LNCaP clone FGC (cell line): ENCODE measurements around the gene WDR82.

ENCODE experiments used
- DNase-seq: peaks from one replicate; pipeline ENCODE4 v3.0.0-alpha.2; 2011; ENCODE audit warnings: low read depth
- H3K4me3 ChIP-seq: 2 replicates; pipeline ENCODE4 v1.5.1; 2011; ENCODE audit warnings: mild to moderate bottlenecking, low read depth, low read length, control low read depth
- TF ChIP-seq, protein P1 (sequence below): IDR thresholded peaks from 2 replicates; pipeline ENCODE4 v1.5.1; 2012; ENCODE audit warnings: mild to moderate bottlenecking; ENCODE audit not compliant: control insufficient read depth, insufficient read depth; ENCODE audit errors: extremely low read depth

WDR82 gene

DNA sequence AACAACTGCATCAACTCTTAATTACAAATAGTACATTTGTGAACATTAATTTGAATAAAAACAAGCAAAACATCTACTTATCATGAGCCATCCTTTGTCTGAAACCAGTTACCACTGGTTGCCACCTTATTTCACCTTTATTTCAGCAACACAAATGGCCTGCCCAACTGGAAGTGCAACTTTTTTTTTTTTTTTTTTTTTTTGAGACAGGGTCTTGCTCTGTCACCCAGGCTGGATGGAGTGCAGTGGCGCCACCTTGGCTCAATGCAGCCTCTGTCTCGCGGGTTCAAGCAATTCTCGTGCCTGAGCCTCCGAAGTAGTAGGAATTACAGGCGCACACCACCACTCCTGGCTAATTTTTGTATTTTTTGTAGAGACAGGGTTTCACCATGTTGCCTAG lies 13.1 kb downstream of the WDR82 start:
- TF ChIP-seq, protein P1, sequence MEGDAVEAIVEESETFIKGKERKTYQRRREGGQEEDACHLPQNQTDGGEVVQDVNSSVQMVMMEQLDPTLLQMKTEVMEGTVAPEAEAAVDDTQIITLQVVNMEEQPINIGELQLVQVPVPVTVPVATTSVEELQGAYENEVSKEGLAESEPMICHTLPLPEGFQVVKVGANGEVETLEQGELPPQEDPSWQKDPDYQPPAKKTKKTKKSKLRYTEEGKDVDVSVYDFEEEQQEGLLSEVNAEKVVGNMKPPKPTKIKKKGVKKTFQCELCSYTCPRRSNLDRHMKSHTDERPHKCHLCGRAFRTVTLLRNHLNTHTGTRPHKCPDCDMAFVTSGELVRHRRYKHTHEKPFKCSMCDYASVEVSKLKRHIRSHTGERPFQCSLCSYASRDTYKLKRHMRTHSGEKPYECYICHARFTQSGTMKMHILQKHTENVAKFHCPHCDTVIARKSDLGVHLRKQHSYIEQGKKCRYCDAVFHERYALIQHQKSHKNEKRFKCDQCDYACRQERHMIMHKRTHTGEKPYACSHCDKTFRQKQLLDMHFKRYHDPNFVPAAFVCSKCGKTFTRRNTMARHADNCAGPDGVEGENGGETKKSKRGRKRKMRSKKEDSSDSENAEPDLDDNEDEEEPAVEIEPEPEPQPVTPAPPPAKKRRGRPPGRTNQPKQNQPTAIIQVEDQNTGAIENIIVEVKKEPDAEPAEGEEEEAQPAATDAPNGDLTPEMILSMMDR = peak; percentile 22; the same call in 1 of the 2 replicates
- peak; percentile 71 for DNase-seq
- H3K4me3 ChIP-seq = no peak overlapping the region

DNA sequence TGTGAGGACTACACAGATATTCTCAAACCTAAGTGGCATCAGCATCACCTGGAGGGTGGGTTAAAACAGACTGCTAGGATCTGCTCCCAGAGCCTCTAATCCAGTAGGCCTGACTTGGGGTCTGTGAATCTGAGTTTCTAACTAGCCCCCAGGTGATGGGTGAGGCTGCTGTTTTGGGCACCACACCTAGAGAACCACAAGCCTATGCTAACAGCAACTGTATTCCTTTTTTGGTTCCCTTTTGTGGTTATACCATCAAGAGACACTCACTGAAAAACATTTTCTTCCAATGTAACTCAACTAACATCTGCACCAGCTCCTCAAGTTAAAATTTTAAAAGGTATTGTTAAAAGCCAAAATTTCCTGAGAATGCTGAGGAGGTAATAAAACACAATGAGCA lies 16.0 kb downstream of the WDR82 start:
- DNase-seq = no peak
- H3K4me3 ChIP-seq = no peak overlapping the region
- TF ChIP-seq, protein P1 = no peak

DNA sequence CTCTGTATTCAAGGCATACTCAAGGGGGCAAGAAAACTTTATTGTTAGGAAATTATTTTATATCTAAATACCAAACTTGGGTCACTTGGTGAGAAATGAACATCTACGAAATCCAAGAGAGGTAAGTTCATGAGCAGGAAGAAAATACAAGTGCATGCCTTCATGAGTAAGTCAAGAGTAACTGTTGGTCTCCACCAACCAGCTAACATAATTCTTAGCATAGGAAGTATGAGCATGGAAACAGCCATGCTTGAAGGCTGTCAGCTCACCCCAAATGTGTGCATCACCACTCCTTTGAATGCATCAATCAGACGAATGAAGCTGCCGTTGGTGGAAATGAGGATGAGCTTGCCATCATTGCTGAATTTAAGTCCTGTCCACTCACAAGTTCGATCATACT lies 19.0 kb downstream of the WDR82 start:
- TF ChIP-seq, protein P1 = no peak
- no peak for DNase-seq
- H3K4me3 ChIP-seq = no peak overlapping the region

DNA sequence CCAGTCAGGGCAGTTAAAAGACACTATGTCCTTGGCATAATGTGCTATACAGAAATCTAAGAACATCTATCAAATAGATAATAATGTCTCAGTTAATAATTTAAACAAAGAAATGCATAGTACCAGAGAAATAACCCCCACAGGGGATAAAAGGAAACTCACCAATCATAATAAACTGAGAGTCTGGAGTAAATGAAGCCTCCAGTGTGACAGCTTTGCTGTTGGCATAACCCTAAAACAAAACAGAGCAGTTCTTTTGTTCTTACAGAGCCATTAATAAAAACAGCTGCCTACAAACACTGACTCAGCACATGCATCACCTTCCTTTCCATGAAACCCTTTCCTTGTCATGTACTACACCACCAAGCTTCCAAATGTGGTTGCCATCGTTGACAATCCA lies 19.4 kb downstream of the WDR82 start:
- H3K4me3 ChIP-seq = no peak overlapping the region
- TF ChIP-seq, protein P1 = no peak
- no peak for DNase-seq

DNA sequence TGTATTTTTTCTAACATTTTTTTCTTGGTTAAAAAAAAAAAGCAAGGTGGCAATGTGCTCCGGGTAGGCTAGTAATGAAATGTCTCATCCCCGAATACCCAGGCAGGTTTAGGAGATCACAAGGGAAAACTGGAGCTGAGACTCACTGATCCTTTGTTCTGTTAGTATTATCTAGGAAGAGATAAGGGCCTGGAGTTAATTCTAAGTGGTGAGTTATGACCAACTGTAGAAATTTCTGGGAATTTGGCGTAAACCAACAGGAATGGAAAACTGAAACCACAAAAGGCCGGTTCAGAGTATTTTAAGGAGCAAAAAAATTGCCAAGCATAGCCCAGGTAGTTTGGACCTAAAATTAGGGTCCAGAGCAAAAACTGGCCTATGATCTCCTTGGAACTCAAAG lies 20.5 kb downstream of the WDR82 start:
- DNase-seq = no peak
- H3K4me3 ChIP-seq = no peak overlapping the region
- TF ChIP-seq, protein P1 = no peak

DNA sequence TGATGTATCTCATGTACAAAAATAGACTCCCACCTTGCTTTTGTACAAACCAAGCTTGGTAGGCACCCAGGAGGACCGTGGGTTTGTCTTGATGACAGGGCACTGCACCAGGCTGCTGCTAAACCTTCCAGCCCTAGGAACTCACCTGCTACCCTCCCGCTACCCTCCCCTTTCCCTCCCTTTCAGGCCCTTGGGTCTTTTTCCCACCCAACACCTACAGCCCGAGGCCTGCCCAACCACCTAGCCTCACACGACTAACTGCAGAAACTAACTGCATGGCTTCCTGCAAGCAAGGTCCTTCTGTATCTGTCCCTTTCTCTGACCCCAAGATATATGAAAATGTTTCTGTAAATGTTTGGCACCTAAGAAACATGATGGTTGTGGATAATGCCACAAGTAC lies 21.8 kb downstream of the WDR82 start:
- TF ChIP-seq, protein P1 = no peak
- DNase-seq = no peak
- H3K4me3 ChIP-seq = no peak overlapping the region

DNA sequence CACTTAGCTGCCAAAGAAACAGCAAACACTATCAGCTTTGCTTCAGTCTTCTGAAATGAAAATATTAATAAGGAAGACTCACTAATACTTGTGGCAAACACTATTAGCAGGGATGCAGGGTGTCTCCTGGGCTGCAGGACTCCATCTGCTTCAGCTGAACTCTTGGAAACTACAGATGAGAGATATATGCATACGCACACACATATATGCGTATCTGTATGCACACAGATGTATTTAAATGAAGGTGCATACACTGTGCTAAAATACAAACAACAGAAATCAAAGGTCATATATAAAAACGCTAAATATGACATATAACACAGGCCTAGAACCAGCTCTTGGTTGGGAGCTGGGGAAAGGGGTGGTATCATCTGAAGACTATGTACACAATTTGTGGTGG lies 22.3 kb downstream of the WDR82 start:
- no peak for DNase-seq
- TF ChIP-seq, protein P1 = no peak
- no peak overlapping the region for H3K4me3 ChIP-seq
